Adipocyte (in vitro differentiated cells): ENCODE data around the gene VEGFD.
A peak's percentile ranks its signal among the peaks of the same experiment; 100 is the strongest.
"Not testable (repeated sequence)": the region's sequence is repeated elsewhere in the genome, so short reads cannot be mapped to it uniquely, and the experiment has no call there.

ENCODE experiments used
- DNase-seq: peaks from one replicate; pipeline ENCODE4 v3.0.0-alpha.2; 2015; ENCODE audit warnings: low read depth
- H3K27me3 ChIP-seq: replicated peaks from 2 replicates; pipeline ENCODE4 v1.7.0; 2013; ENCODE audit warnings: mild to moderate bottlenecking, low read length, moderate library complexity; ENCODE audit not compliant: control insufficient read depth, insufficient read depth
- H3K36me3 ChIP-seq: 2 replicates; pipeline ENCODE4 v1.7.0; 2013; ENCODE audit warnings: low read length, mild to moderate bottlenecking, moderate library complexity; ENCODE audit not compliant: control insufficient read depth, insufficient read depth, severe bottlenecking
- H3K4me1 ChIP-seq: 2 replicates; pipeline ENCODE4 v1.7.0; 2013; ENCODE audit warnings: mild to moderate bottlenecking, low read length, moderate library complexity; ENCODE audit not compliant: control insufficient read depth, insufficient read depth
- H3K4me3 ChIP-seq: 2 replicates; pipeline ENCODE4 v1.7.0; 2013; ENCODE audit warnings: mild to moderate bottlenecking, low read length, moderate library complexity
- H3K9ac ChIP-seq: 2 replicates; pipeline ENCODE4 v1.7.0; 2013; ENCODE audit warnings: mild to moderate bottlenecking, low read length, moderate library complexity
- H3K9me3 ChIP-seq: 2 replicates; pipeline ENCODE4 v1.7.0; 2013; ENCODE audit warnings: mild to moderate bottlenecking, low read length, moderate library complexity; ENCODE audit not compliant: control insufficient read depth

The VEGFD gene

GRCh38 chrX:15328821-15329220 is 55.4 kb downstream of the VEGFD start:
- no peak overlapping the region for H3K9ac ChIP-seq
- DNase-seq, result peak; percentile 44
- peaks cover 4% of the 10 kb centered on the region for H3K27me3 ChIP-seq
- no peaks in the 10 kb centered on the region for H3K9me3 ChIP-seq
- no peaks in the 10 kb centered on the region for H3K4me1 ChIP-seq
- no peak overlapping the region for H3K4me3 ChIP-seq
- H3K36me3 ChIP-seq, result peaks cover 22% of the 10 kb centered on the region

GRCh38 chrX:15328131-15328530 is 56.1 kb downstream of the VEGFD start:
- Histone ChIP-seq H3K27me3 (peaks cover 4% of the 10 kb centered on the region), H3K9me3 (no peaks in the 10 kb centered on the region), H3K9ac (no peak overlapping the region), H3K4me1 (no peaks in the 10 kb centered on the region), H3K36me3 (peaks cover 28% of the 10 kb centered on the region), H3K4me3 (no peak overlapping the region)
- DNase-seq, result no peak

DNA sequence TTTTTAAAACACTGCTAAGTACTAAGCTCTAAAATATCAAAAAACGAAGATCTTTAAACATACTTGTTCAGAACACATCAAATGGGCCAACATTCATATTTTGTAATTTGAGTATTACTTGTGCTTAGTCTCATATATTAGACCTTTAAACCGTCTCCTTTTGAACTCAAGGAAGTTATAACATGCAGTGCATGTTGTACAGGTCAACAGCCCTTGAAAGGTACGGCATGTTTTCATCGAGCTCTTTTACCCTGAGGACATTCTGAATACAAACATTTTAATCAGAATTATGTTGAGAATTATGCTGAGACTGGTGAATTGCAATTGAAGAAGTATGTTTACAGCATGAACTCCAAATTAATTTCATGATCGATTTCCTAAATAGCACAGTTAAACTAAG is 61.7 kb downstream of the VEGFD start:
- peaks cover 33% of the 10 kb centered on the region for H3K36me3 ChIP-seq
- no peak overlapping the region for H3K4me3 ChIP-seq
- no peaks in the 10 kb centered on the region for H3K4me1 ChIP-seq
- no peaks in the 10 kb centered on the region for H3K9me3 ChIP-seq
- H3K9ac ChIP-seq, result no peak overlapping the region
- no peak for DNase-seq
- H3K27me3 ChIP-seq, result peaks cover 10% of the 10 kb centered on the region

- H3K27me3 ChIP-seq, result peaks cover 10% of the 10 kb centered on the region
- H3K9me3 ChIP-seq, result no peaks in the 10 kb centered on the region
- no peak overlapping the region for H3K9ac ChIP-seq
- H3K36me3 ChIP-seq, result peaks cover 33% of the 10 kb centered on the region
- no peaks in the 10 kb centered on the region for H3K4me1 ChIP-seq
- no peak overlapping the region for H3K4me3 ChIP-seq
- DNase-seq, result no peak
Observed at GRCh38 chrX:15322072-15322471, 62.1 kb downstream of the VEGFD start.

- H3K4me3 ChIP-seq, result no peak overlapping the region
- H3K9ac ChIP-seq, result no peak overlapping the region
- peaks cover 10% of the 10 kb centered on the region for H3K27me3 ChIP-seq
- DNase-seq, result no peak
- no peaks in the 10 kb centered on the region for H3K4me1 ChIP-seq
- H3K36me3 ChIP-seq, result peaks cover 33% of the 10 kb centered on the region
- H3K9me3 ChIP-seq, result no peaks in the 10 kb centered on the region
Observed at GRCh38 chrX:15321447-15321846, 62.8 kb downstream of the VEGFD start.

DNA sequence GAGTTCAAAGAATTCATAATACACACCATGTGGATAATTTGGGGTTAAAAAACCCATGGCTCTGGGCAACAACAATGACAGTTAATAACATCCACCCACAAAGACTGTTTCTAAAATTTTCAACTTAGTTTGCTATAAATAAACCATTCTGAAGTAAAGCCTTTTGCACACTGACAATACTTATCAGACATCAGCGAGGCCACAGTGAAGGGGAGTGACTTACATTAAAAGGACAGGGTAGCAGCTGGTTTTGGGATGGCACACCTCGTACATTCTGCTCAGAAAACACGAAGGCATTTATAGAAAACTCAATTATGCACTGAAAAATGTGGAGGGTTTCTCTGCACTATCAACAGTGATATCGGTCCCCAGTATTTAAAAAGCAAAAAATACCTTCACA is 63.9 kb downstream of the VEGFD start:
- no peak for DNase-seq
- H3K4me1 ChIP-seq, result no peaks in the 10 kb centered on the region
- peaks cover 33% of the 10 kb centered on the region for H3K36me3 ChIP-seq
- peaks cover 6% of the 10 kb centered on the region for H3K27me3 ChIP-seq
- H3K9ac ChIP-seq, result no peak overlapping the region
- H3K4me3 ChIP-seq, result no peak overlapping the region
- no peaks in the 10 kb centered on the region for H3K9me3 ChIP-seq

DNA sequence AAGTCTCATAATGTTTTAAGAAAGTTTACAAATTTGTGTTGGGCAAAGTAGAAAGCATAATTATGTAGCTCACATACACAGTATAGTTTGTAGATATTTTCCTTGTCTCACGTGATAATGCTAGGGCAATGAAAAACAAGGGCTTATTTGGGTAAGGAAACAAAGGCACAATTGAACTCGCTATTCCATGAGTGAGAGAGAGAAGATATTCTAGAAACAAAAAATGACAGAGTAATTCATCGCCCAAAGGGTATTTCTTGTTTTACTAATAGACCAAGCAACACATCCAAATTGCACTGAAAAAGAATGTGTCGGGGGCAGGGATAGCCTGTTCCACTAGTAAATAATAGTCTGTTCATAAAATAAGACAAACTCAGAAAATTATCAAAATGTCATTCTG is 65.1 kb downstream of the VEGFD start:
- Histone ChIP-seq H3K4me3 (no peak overlapping the region), H3K4me1 (no peaks in the 10 kb centered on the region), H3K9me3 (no peaks in the 10 kb centered on the region), H3K36me3 (peaks cover 25% of the 10 kb centered on the region), H3K27me3 (peaks cover 6% of the 10 kb centered on the region), H3K9ac (no peak overlapping the region)
- no peak for DNase-seq

DNA sequence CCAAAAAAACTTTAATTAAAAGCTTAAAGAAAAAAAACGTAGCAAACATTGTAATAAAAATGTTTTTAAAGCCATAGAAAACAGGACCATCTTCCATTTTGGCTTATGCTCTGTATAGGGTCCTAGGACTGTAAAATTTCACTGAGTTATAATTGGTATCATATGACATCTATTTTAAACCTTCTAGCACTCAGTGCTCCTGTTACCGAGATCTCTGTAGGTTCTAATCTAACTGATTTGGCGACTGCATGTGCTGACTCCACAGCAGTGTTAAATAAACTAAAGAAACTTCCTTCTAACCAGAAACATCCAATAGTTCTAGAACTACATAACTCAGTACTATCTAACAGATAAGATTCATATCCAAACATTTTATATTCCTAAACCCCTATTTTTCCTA is 68.7 kb downstream of the VEGFD start, which contains the start of gene ASB11:
Gene ASB11, minus strand, starts transcription at position 132 of the 400 bp plus-strand sequence. Its CDS starts 35 bp downstream, at position 97.
- no peak within 1 kb of the TSS for H3K9ac ChIP-seq
- no peaks in the 10 kb centered on the region for H3K9me3 ChIP-seq
- H3K27me3 ChIP-seq, result peaks cover 3% of the 10 kb centered on the region
- H3K4me3 ChIP-seq, result no peak within 1 kb of the TSS
- H3K4me1 ChIP-seq, result no peaks in the 10 kb centered on the region
- DNase-seq, result no peak
- peaks cover 4% of the 10 kb centered on the region for H3K36me3 ChIP-seq

DNA sequence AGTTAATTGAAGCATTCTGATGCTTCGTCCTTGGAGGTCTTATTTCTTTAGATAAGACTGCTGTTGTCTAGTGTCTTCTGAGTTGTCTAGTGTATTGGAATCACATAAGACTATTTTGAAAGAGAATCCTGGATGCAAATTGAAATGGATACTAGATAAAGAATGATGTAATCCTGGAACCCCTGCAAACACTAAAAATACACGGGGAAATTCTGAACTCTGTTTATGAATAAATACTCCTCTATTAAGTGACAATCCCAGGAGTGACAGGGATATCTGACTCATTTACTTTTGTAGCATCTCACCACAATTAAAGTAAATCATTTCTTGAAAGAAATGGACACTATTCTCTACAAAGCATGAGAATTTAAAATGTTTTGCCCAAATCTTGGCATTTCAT is 69.7 kb downstream of the VEGFD start:
- Histone ChIP-seq H3K9me3 (no peaks in the 10 kb centered on the region), H3K4me1 (no peaks in the 10 kb centered on the region), H3K27me3 (no peaks in the 10 kb centered on the region), H3K4me3 (no peak overlapping the region), H3K9ac (no peak overlapping the region), H3K36me3 (no peaks in the 10 kb centered on the region)
- DNase-seq, result no peak

GRCh38 chrX:15311119-15311518 is 73.1 kb downstream of the VEGFD start:
- Histone ChIP-seq H3K4me1 (no peaks in the 10 kb centered on the region), H3K9me3 (no peaks in the 10 kb centered on the region), H3K27me3 (no peaks in the 10 kb centered on the region), H3K36me3 (no peaks in the 10 kb centered on the region), H3K4me3 (no peak overlapping the region), H3K9ac (no peak overlapping the region)
- DNase-seq, result no peak

- no peaks in the 10 kb centered on the region for H3K9me3 ChIP-seq
- DNase-seq, result peak; percentile 60
Observed at GRCh38 chrX:15310117-15310516, 74.1 kb downstream of the VEGFD start.

GRCh38 chrX:15305899-15306298 is 78.3 kb downstream of the VEGFD start:
- H3K4me3 ChIP-seq, H3K9me3 ChIP-seq, DNase-seq, H3K4me1 ChIP-seq, H3K27me3 ChIP-seq, H3K36me3 ChIP-seq, H3K9ac ChIP-seq: not testable (repeated sequence)

More at GRCh38 chrX:15310117-15310516, 74.1 kb downstream of the VEGFD start:
- H3K36me3 ChIP-seq, result no peaks in the 10 kb centered on the region
- H3K4me1 ChIP-seq, result no peaks in the 10 kb centered on the region
- H3K27me3 ChIP-seq, result no peaks in the 10 kb centered on the region
- H3K4me3 ChIP-seq, result no peak overlapping the region
- no peak overlapping the region for H3K9ac ChIP-seq
